HCT116 (cell line): Measurements from ENCODE around the gene DICER1. TPM values are rescaled to one million over a fixed set of nuclear protein-coding genes. Genes with fewer than 3 reads are reported as not detected.

ENCODE experiments used
- ATAC-seq: fragments of 200-7000 bp; cut with Tn5 transposase; 2 replicates; pipeline ENCODE4 v1.9.1; 2020; ENCODE audit warnings: mild to moderate bottlenecking, moderate library complexity
- BruUV-seq: library from RNA; stranded (reverse); fragments of 400-500 nt; replicated peaks from 2 replicates; lab custom pipeline; 2021; lab: Mats Ljungman, UMichigan
- CTCF ChIA-PET: fragments of 300-600 bp; sonication (Branson Sonifier 250); formaldehyde crosslinking; loops from one replicate; lab custom pipeline; 2021; ENCODE audit warnings: antibody characterized with exemption; lab: Charles Lee
- POLR2A ChIA-PET: fragments of 300-600, 350-600 bp; sonication (Branson Sonifier 250); formaldehyde crosslinking; loops from one replicate; lab custom pipeline; 2021; ENCODE audit warnings: antibody characterized with exemption; lab: Charles Lee
- RAD21 ChIA-PET, 2 experiments: fragments of 300-600 bp; sonication (Branson Sonifier 250); formaldehyde crosslinking; loops; one replicate each; lab custom pipeline; 2023; ENCODE audit warnings: low total read pairs in 2 of 2; ENCODE audit not compliant: uncharacterized antibody in 2 of 2, unreplicated experiment in 2 of 2, low non-redundant PET in 1 of 2; lab: Charles Lee
- DNase-seq: peaks from one replicate; pipeline ENCODE4 v3.0.0-alpha.2; 2010; ENCODE audit warnings: low read depth, low spot score
- H2AFZ ChIP-seq: fragments of 200-600 bp; shearing (Covaris generic), sonication (generic); 2 replicates; pipeline ENCODE4 v1.6.1; 2017; ENCODE audit warnings: low read depth, mixed run types, mixed read lengths, antibody characterized with exemption, low read length; ENCODE audit not compliant: poor library complexity, severe bottlenecking
- H3K27ac ChIP-seq: 2 replicates; pipeline ENCODE4 v1.5.1; 2012; ENCODE audit warnings: low read depth, low read length
- H3K27me3 ChIP-seq: fragments of 200-600 bp; sonication (generic); 2 replicates; pipeline ENCODE4 v1.6.1; 2016; ENCODE audit warnings: mixed run types, low read length, mixed read lengths; ENCODE audit not compliant: insufficient read depth
- H3K36me3 ChIP-seq, 2 experiments: fragments of 200-500 bp in 1 of 2; fragments of 200-600 bp in 1 of 2; sonication (Bioruptor generic) in 1 of 2; sonication (generic) in 1 of 2; 2 replicates each; pipeline versions ENCODE4 v1.5.1 to v1.6.1; 2014 to 2016; ENCODE audit warnings: low read length in 2 of 2, inconsistent platforms in 1 of 2, mixed read lengths in 1 of 2, mixed run types in 1 of 2; ENCODE audit not compliant: insufficient read depth in 2 of 2, control insufficient read depth in 1 of 2
- H3K4me1 ChIP-seq, 2 experiments: fragments of 200-600 bp in 1 of 2; sonication (generic) in 1 of 2; 2 replicates each; pipeline versions ENCODE4 v1.5.1 to v1.6.1; 2012 to 2017; ENCODE audit warnings: low read length in 2 of 2, inconsistent platforms in 1 of 2, mild to moderate bottlenecking in 1 of 2, mixed read lengths in 1 of 2, mixed run types in 1 of 2, moderate library complexity in 1 of 2; ENCODE audit not compliant: insufficient read depth in 2 of 2, control insufficient read depth in 1 of 2
- H3K4me2 ChIP-seq: fragments of 200-600 bp; sonication (generic); 2 replicates; pipeline ENCODE4 v1.6.1; 2017; ENCODE audit warnings: mixed run types, low read length, mixed read lengths
- H3K4me3 ChIP-seq, 2 experiments: fragments of 200-600 bp in 1 of 2; sonication (generic) in 1 of 2; replicated peaks in 1 of 2; 2 replicates each; pipeline ENCODE4 v1.5.1; 2011 to 2016; ENCODE audit warnings: low read length in 2 of 2, control low read depth in 1 of 2, low read depth in 1 of 2, mild to moderate bottlenecking in 1 of 2, mixed read lengths in 1 of 2, mixed run types in 1 of 2
- H3K79me2 ChIP-seq: fragments of 200-600 bp; sonication (generic); 2 replicates; pipeline ENCODE4 v1.6.1; 2017; ENCODE audit warnings: mild to moderate bottlenecking, mixed run types, low read length, moderate library complexity, mixed read lengths; ENCODE audit not compliant: insufficient read depth
- H3K9ac ChIP-seq: fragments of 200-600 bp; sonication (generic); 2 replicates; pipeline ENCODE4 v1.6.1; 2016; ENCODE audit warnings: low read length, mixed read lengths
- H3K9me2 ChIP-seq: fragments of 200-600 bp; sonication (generic), shearing (Covaris generic); 2 replicates; pipeline ENCODE4 v1.6.1; 2017; ENCODE audit warnings: mixed run types, mild to moderate bottlenecking, moderate library complexity; ENCODE audit not compliant: insufficient read depth
- H3K9me3 ChIP-seq, 2 experiments: fragments of 200-500 bp in 1 of 2; fragments of 200-600 bp in 1 of 2; sonication (Bioruptor generic) in 1 of 2; sonication (generic) in 1 of 2; 2 replicates each; pipeline ENCODE4 v1.6.1; 2014 to 2017; ENCODE audit warnings: low read length in 2 of 2, mixed read lengths in 2 of 2, inconsistent platforms in 1 of 2, low read depth in 1 of 2, mild to moderate bottlenecking in 1 of 2, mixed run types in 1 of 2, moderate library complexity in 1 of 2; ENCODE audit not compliant: control insufficient read depth in 1 of 2, insufficient read depth in 1 of 2
- H4K20me1 ChIP-seq: fragments of 200-600 bp; sonication (generic), shearing (Covaris generic); 2 replicates; pipeline ENCODE4 v1.6.1; 2017; ENCODE audit warnings: mixed run types, mild to moderate bottlenecking, moderate library complexity; ENCODE audit not compliant: insufficient read depth
- CBX3 ChIP-seq: IDR thresholded peaks from 2 replicates; pipeline ENCODE4 v1.6.1; 2012; ENCODE audit warnings: low read depth
- CEBPB ChIP-seq: IDR thresholded peaks from 2 replicates; pipeline ENCODE4 v1.6.1; 2012; ENCODE audit warnings: low read depth
- EGR1 ChIP-seq: IDR thresholded peaks from 2 replicates; pipeline ENCODE4 v1.6.1; 2012; ENCODE audit warnings: low read depth
- ELF1 ChIP-seq: IDR thresholded peaks from 2 replicates; pipeline ENCODE4 v1.6.1; 2012; ENCODE audit warnings: low read depth, borderline replicate concordance
- EZH2 ChIP-seq: fragments of 200-600 bp; sonication (generic); IDR thresholded peaks from 2 replicates; pipeline ENCODE4 v1.6.1; 2017; ENCODE audit warnings: antibody characterized with exemption, mixed run types
- EZH2phosphoT487 ChIP-seq: fragments of 200-600 bp; IDR thresholded peaks from 2 replicates; pipeline ENCODE4 v1.6.1; 2018; ENCODE audit warnings: antibody characterized with exemption, borderline replicate concordance
- FOSL1 ChIP-seq: IDR thresholded peaks from 2 replicates; pipeline ENCODE4 v1.6.1; 2012; ENCODE audit warnings: low read depth
- JUND ChIP-seq: IDR thresholded peaks from 2 replicates; pipeline ENCODE4 v1.6.1; 2012
- MAX ChIP-seq: IDR thresholded peaks from 2 replicates; pipeline ENCODE4 v1.6.1; 2012
- POLR2AphosphoS5 ChIP-seq: IDR thresholded peaks from 2 replicates; pipeline ENCODE4 v1.6.1; 2011; ENCODE audit warnings: mild to moderate bottlenecking, low read depth, low read length, moderate library complexity
- SIN3A ChIP-seq: IDR thresholded peaks from 2 replicates; pipeline ENCODE4 v1.6.1; 2012; ENCODE audit warnings: low read depth
- SP1 ChIP-seq: IDR thresholded peaks from 2 replicates; pipeline ENCODE4 v1.6.1; 2012; ENCODE audit warnings: low read depth
- SRF ChIP-seq: IDR thresholded peaks from 2 replicates; pipeline ENCODE4 v1.6.1; 2012; ENCODE audit warnings: low read depth
- TCF7L2 ChIP-seq: IDR thresholded peaks from 2 replicates; pipeline ENCODE4 v1.7.0; 2011; ENCODE audit warnings: borderline replicate concordance, inconsistent platforms; ENCODE audit not compliant: insufficient read depth, insufficient read length; ENCODE audit errors: extremely low read depth
- ZBTB33 ChIP-seq: IDR thresholded peaks from 2 replicates; pipeline ENCODE4 v1.6.1; 2011; ENCODE audit warnings: mild to moderate bottlenecking, low read length, moderate library complexity; ENCODE audit not compliant: insufficient replicate concordance; ENCODE audit errors: extremely low read depth
- ZFX ChIP-seq: fragments of 450-650 bp; IDR thresholded peaks from 2 replicates; pipeline ENCODE4 v1.6.1; 2017
- intact Hi-C: fragments of 100-400 bp; cut with micrococcal nuclease; formaldehyde crosslinking; loops from 2 replicates; pipeline ENCODE4 v1.10.0; 2022
- total RNA-seq: library from RNA; stranded (reverse); gene quantifications from one replicate; pipeline ENCODE4 v1.2.1, GENCODE V29; 2021; ENCODE audit not compliant: unreplicated experiment

The DICER1 gene
- total RNA-seq, 1 experiment from 2014 or later: 38.6 TPM

GRCh38 chr14:95056476-95056875 lies 100.9 kb downstream of the DICER1 start:
- ChIA-PET RAD21 (no interaction called here), POLR2A (no interaction called here), CTCF (no interaction called here)
- no peak for ATAC-seq
- no peaks in the 10 kb centered on the region for H3K4me1 ChIP-seq
- H3K27ac ChIP-seq: no peak overlapping the region
- no peak overlapping the region for H3K4me3 ChIP-seq
- no peaks in the 10 kb centered on the region for H3K27me3 ChIP-seq
- no peak overlapping the region for H3K4me2 ChIP-seq
- no peaks in the 10 kb centered on the region for H4K20me1 ChIP-seq
- H3K9me3 ChIP-seq: no peaks in the 10 kb centered on the region
- H3K79me2 ChIP-seq: no peaks in the 10 kb centered on the region
- TF ChIP-seq POLR2AphosphoS5 (no peak), SP1 (no peak), ELF1 (no peak), FOSL1 (no peak), TCF7L2 (no peak), CEBPB (no peak), MAX (no peak), EZH2 (no peak), EZH2phosphoT487 (no peak), JUND (no peak), SIN3A (no peak), SRF (no peak)
- no peak overlapping the region for H3K9ac ChIP-seq
- H3K36me3 ChIP-seq: no peaks in the 10 kb centered on the region
- H2AFZ ChIP-seq: no peak overlapping the region
- BruUV-seq: no TSS peak
- DNase-seq: no peak
- intact Hi-C loops: no loop called here
- no peaks in the 10 kb centered on the region for H3K9me2 ChIP-seq

GRCh38 chr14:95055318-95055717 lies 102.0 kb downstream of the DICER1 start:
- Histone ChIP-seq H4K20me1 (no peaks in the 10 kb centered on the region), H3K79me2 (no peaks in the 10 kb centered on the region), H3K4me3 (no peak overlapping the region), H3K27me3 (no peaks in the 10 kb centered on the region), H3K9ac (no peak overlapping the region), H3K27ac (no peak overlapping the region), H3K4me2 (no peak overlapping the region), H3K4me1 (no peaks in the 10 kb centered on the region), H3K9me3 (no peaks in the 10 kb centered on the region), H2AFZ (no peak overlapping the region), H3K9me2 (no peaks in the 10 kb centered on the region), H3K36me3 (no peaks in the 10 kb centered on the region)
- no peak for TF ChIP-seq CBX3
- TF ChIP-seq JUND: no peak
- no peak for TF ChIP-seq EZH2phosphoT487
- TF ChIP-seq SRF: no peak
- TF ChIP-seq EGR1: no peak
- TF ChIP-seq ZFX: no peak
- no peak for TF ChIP-seq ZBTB33
- no peak for TF ChIP-seq FOSL1
- no peak for TF ChIP-seq CEBPB
- TF ChIP-seq SIN3A: no peak
- no peak for TF ChIP-seq TCF7L2
- ChIA-PET CTCF (no interaction called here), RAD21 (no interaction called here), POLR2A (no interaction called here)
- ATAC-seq (no peak), DNase-seq (no peak)
- intact Hi-C loops: no loop called here
- no TSS peak for BruUV-seq
